WTC11 (cell line): ENCODE data around the gene ATP11A.

ENCODE experiments used
- CBFB ChIP-seq: sonication (generic); formaldehyde crosslinking; IDR thresholded peaks from 2 replicates; pipeline ENCODE4 v1.8.1; 2022; ENCODE audit warnings: mild to moderate bottlenecking, low read depth, missing genetic modification reagents
- CTCF ChIP-seq: fragments of 200-600 bp; IDR thresholded peaks from 2 replicates; pipeline ENCODE4 v1.8.0; 2022; ENCODE audit warnings: antibody characterized with exemption
- ETV6 ChIP-seq: sonication (generic); formaldehyde crosslinking; IDR thresholded peaks from 2 replicates; pipeline ENCODE4 v1.8.1; 2022; ENCODE audit warnings: mild to moderate bottlenecking, missing genetic modification reagents
- ZNF121 ChIP-seq: sonication (generic); formaldehyde crosslinking; IDR thresholded peaks from 2 replicates; pipeline ENCODE4 v1.8.0; 2023; ENCODE audit warnings: missing genetic modification reagents
- TF ChIP-seq, protein P1 (sequence below): sonication (generic); formaldehyde crosslinking; IDR thresholded peaks from 2 replicates; pipeline ENCODE4 v1.8.1; 2022; ENCODE audit warnings: mild to moderate bottlenecking, moderate library complexity, missing genetic modification reagents
- TF ChIP-seq, protein P2 (sequence below): sonication (generic); formaldehyde crosslinking; IDR thresholded peaks from 2 replicates; pipeline ENCODE4 v1.8.0; 2022; ENCODE audit warnings: mild to moderate bottlenecking, missing genetic modification reagents
- TF ChIP-seq, protein P3 (sequence below): sonication (generic); formaldehyde crosslinking; IDR thresholded peaks from 2 replicates; pipeline ENCODE4 v1.8.0; 2022; ENCODE audit warnings: mild to moderate bottlenecking, missing genetic modification reagents

GRCh38 chr13:112926993-112927392 is 237.2 kb downstream of the ATP11A start:
- TF ChIP-seq CTCF (no peak), ETV6 (no peak), CBFB (CRISPR knock-in tag) (no peak), ZNF121 (CRISPR knock-in tag) (no peak)
- TF ChIP-seq, protein P1, sequence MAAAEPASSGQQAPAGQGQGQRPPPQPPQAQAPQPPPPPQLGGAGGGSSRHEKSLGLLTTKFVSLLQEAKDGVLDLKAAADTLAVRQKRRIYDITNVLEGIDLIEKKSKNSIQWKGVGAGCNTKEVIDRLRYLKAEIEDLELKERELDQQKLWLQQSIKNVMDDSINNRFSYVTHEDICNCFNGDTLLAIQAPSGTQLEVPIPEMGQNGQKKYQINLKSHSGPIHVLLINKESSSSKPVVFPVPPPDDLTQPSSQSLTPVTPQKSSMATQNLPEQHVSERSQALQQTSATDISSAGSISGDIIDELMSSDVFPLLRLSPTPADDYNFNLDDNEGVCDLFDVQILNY (CRISPR knock-in tag), result no peak
- TF ChIP-seq, protein P2, sequence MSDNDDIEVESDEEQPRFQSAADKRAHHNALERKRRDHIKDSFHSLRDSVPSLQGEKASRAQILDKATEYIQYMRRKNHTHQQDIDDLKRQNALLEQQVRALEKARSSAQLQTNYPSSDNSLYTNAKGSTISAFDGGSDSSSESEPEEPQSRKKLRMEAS (CRISPR knock-in tag), result no peak
- TF ChIP-seq, protein P3, sequence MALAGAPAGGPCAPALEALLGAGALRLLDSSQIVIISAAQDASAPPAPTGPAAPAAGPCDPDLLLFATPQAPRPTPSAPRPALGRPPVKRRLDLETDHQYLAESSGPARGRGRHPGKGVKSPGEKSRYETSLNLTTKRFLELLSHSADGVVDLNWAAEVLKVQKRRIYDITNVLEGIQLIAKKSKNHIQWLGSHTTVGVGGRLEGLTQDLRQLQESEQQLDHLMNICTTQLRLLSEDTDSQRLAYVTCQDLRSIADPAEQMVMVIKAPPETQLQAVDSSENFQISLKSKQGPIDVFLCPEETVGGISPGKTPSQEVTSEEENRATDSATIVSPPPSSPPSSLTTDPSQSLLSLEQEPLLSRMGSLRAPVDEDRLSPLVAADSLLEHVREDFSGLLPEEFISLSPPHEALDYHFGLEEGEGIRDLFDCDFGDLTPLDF (CRISPR knock-in tag), result no peak
